Karpas-422 (cell line): ENCODE results near the gene PCDHA3. TPM values are rescaled to one million over a fixed set of nuclear protein-coding genes. Genes with fewer than 3 reads are reported as not detected.
A peak's percentile ranks its signal among the peaks of the same experiment; 100 is the strongest.
"Not testable (repeated sequence)": the region's sequence is repeated elsewhere in the genome, so short reads cannot be mapped to it uniquely, and the experiment has no call there.

Experiments used
- DNase-seq: peaks from one replicate; pipeline ENCODE4 v3.0.0-alpha.2; 2015
- H2AFZ ChIP-seq: fragments of 200-600 bp; sonication (generic); 2 replicates; pipeline ENCODE4 v1.6.1; 2014; ENCODE audit warnings: antibody characterized with exemption, low read length, mixed read lengths
- H3K27ac ChIP-seq: fragments of 200-600 bp; sonication (generic); 2 replicates; pipeline ENCODE4 v1.5.1; 2014; ENCODE audit warnings: mild to moderate bottlenecking, low read length, moderate library complexity
- H3K27me3 ChIP-seq: fragments of 200-600 bp; sonication (generic); 2 replicates; pipeline ENCODE4 v1.6.1; 2014; ENCODE audit warnings: low read length, mixed read lengths
- H3K36me3 ChIP-seq: fragments of 200-600 bp; sonication (generic); 2 replicates; pipeline ENCODE4 v1.6.1; 2014; ENCODE audit warnings: low read length, mixed read lengths; ENCODE audit not compliant: insufficient read depth
- H3K4me1 ChIP-seq: fragments of 200-600 bp; sonication (generic); 2 replicates; pipeline ENCODE4 v1.6.1; 2014; ENCODE audit warnings: mild to moderate bottlenecking, low read length, mixed read lengths
- H3K4me2 ChIP-seq: fragments of 200-600 bp; sonication (generic); 2 replicates; pipeline ENCODE4 v1.6.1; 2014; ENCODE audit warnings: low read length, low read depth, mild to moderate bottlenecking; ENCODE audit not compliant: poor library complexity, severe bottlenecking
- H3K4me3 ChIP-seq: fragments of 200-600 bp; sonication (generic); 2 replicates; pipeline ENCODE4 v1.5.1; 2014; ENCODE audit warnings: mild to moderate bottlenecking, antibody characterized with exemption, low read length, mixed read lengths
- H3K79me2 ChIP-seq: fragments of 200-600 bp; sonication (generic); 2 replicates; pipeline ENCODE4 v1.6.1; 2014; ENCODE audit warnings: mild to moderate bottlenecking, low read length, mixed read lengths
- H3K9ac ChIP-seq: fragments of 200-600 bp; sonication (generic); 2 replicates; pipeline ENCODE4 v1.6.0; 2014; ENCODE audit warnings: low read length
- H3K9me2 ChIP-seq: fragments of 200-600 bp; sonication (generic), shearing (Covaris generic); replicated peaks from 2 replicates; pipeline ENCODE4 v1.6.0; 2014; ENCODE audit warnings: mild to moderate bottlenecking, low read length, moderate library complexity; ENCODE audit not compliant: insufficient read depth
- H3K9me3 ChIP-seq: fragments of 300-700, 200-600 bp; sonication (generic); 2 replicates; pipeline ENCODE4 v1.6.1; 2014; ENCODE audit warnings: low read length, mixed read lengths
- H4K20me1 ChIP-seq: fragments of 200-600 bp; sonication (generic); 2 replicates; pipeline ENCODE4 v1.6.1; 2014; ENCODE audit warnings: mild to moderate bottlenecking, antibody characterized with exemption, low read length, low read depth; ENCODE audit not compliant: insufficient read depth
- total RNA-seq: library from RNA; depleted of rRNA; stranded (reverse); fragments of >200 nt; shearing (Covaris generic); gene quantifications from 2 replicates; pipeline ENCODE4 v1.2.3, GENCODE V29; 2014; ENCODE audit warnings: low replicate concordance

The PCDHA3 gene
- total RNA-seq, 1 experiment from 2014 or later, result not detected

- not testable (repeated sequence) for H3K27me3 ChIP-seq, H3K4me3 ChIP-seq, H4K20me1 ChIP-seq, H3K9me2 ChIP-seq, H3K4me1 ChIP-seq, DNase-seq, H3K27ac ChIP-seq, H3K79me2 ChIP-seq, H3K36me3 ChIP-seq, H2AFZ ChIP-seq, H3K4me2 ChIP-seq, H3K9ac ChIP-seq, H3K9me3 ChIP-seq
Observed at GRCh38 chr5:140787849-140788504, 12.9 kb upstream of the PCDHA3 start.

DNA sequence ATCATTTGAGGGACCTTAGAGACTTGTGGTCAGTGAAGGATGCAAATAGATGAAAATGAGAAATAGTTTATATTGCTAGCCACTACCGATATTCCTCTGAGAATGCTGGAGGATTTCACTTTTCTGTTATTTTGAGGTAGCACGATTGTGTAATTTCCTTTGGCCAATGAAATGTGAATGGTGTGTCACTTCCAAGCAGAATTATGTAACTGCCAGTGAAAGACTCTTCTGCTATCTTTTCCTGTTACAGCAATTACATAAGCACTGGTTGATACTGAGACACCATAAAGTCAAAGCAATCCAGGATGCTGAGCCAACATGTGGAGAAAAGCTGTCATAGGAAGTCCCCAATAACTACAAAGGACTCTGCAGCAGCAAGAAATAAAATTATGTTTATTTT, 9.8 kb upstream of the PCDHA3 start:
- Histone ChIP-seq H3K4me1 (no peaks in the 10 kb centered on the region), H3K79me2 (no peaks in the 10 kb centered on the region), H3K9me2 (no peaks in the 10 kb centered on the region), H3K36me3 (no peaks in the 10 kb centered on the region), H3K4me3 (no peak overlapping the region), H3K9me3 (peaks cover 4% of the 10 kb centered on the region; the same call in 1 of the 2 replicates), H4K20me1 (no peaks in the 10 kb centered on the region), H3K27ac (no peak overlapping the region), H3K27me3 (no peaks in the 10 kb centered on the region), H3K9ac (no peak overlapping the region), H2AFZ (no peak overlapping the region), H3K4me2 (no peak overlapping the region)
- no peak for DNase-seq

- no peaks in the 10 kb centered on the region for H4K20me1 ChIP-seq
- H3K9me2 ChIP-seq, result no peaks in the 10 kb centered on the region
- H3K27ac ChIP-seq, result no peak within 1 kb of the TSS
- H2AFZ ChIP-seq, result no peak within 1 kb of the TSS
- no peaks in the 10 kb centered on the region for H3K4me1 ChIP-seq
- H3K4me3 ChIP-seq, result no peak within 1 kb of the TSS
- H3K27me3 ChIP-seq, result no peaks in the 10 kb centered on the region
- H3K9me3 ChIP-seq, result no peaks in the 10 kb centered on the region
- no peaks in the 10 kb centered on the region for H3K79me2 ChIP-seq
- DNase-seq, result peak; percentile 50
- no peak within 1 kb of the TSS for H3K9ac ChIP-seq
- H3K36me3 ChIP-seq, result no peaks in the 10 kb centered on the region
- no peak within 1 kb of the TSS for H3K4me2 ChIP-seq
Observed at GRCh38 chr5:140794595-140795258, 6.1 kb upstream of the PCDHA3 start, which contains the start of gene PCDHA2. Gene PCDHA2, plus strand, starts transcription at chr5:140794852.

DNA sequence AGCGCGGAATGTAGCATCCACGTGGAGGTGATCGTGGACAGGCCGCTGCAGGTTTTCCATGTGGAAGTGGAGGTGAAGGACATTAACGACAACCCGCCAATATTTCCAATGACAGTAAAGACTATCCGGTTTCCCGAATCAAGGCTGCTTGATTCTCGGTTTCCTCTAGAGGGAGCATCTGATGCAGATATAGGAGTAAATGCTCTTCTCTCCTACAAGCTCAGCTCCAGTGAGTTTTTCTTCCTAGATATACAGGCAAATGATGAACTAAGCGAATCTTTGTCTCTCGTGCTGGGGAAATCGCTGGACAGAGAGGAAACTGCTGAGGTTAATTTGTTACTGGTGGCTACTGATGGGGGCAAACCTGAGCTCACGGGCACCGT, 5.6 kb upstream of the PCDHA3 start:
- Histone ChIP-seq H3K4me2 (no peak overlapping the region), H3K9me3 (no peaks in the 10 kb centered on the region), H3K4me1 (no peaks in the 10 kb centered on the region), H3K27ac (no peak overlapping the region), H3K79me2 (no peaks in the 10 kb centered on the region), H3K36me3 (no peaks in the 10 kb centered on the region), H4K20me1 (no peaks in the 10 kb centered on the region), H2AFZ (no peak overlapping the region), H3K27me3 (no peaks in the 10 kb centered on the region), H3K4me3 (no peak overlapping the region), H3K9me2 (no peaks in the 10 kb centered on the region), H3K9ac (no peak overlapping the region)
- DNase-seq, result no peak

- not testable (repeated sequence) for H2AFZ ChIP-seq, H3K36me3 ChIP-seq, H3K9me2 ChIP-seq, H3K27ac ChIP-seq, H3K4me3 ChIP-seq, H4K20me1 ChIP-seq, H3K4me1 ChIP-seq, H3K9me3 ChIP-seq, H3K79me2 ChIP-seq, H3K4me2 ChIP-seq, H3K9ac ChIP-seq, DNase-seq, H3K27me3 ChIP-seq
Observed at GRCh38 chr5:140796072-140796717, 4.7 kb upstream of the PCDHA3 start.

DNA sequence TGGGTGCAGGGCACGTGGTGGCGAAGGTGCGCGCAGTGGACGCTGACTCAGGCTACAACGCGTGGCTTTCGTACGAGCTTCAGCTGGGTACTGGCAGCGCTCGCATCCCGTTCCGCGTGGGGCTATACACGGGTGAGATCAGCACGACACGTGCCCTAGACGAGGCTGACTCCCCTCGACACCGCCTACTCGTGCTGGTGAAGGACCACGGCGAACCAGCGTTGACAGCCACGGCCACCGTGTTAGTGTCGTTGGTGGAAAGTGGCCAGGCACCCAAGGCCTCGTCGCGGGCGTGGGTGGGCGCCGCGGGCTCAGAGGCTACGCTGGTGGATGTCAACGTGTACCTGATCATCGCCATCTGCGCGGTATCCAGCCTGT, 4.2 kb upstream of the PCDHA3 start:
- H3K9me2 ChIP-seq, result no peaks in the 10 kb centered on the region
- H2AFZ ChIP-seq, result no peak overlapping the region
- H3K9ac ChIP-seq, result no peak overlapping the region
- H3K9me3 ChIP-seq, result no peaks in the 10 kb centered on the region
- no peak overlapping the region for H3K4me2 ChIP-seq
- H3K4me1 ChIP-seq, result no peaks in the 10 kb centered on the region
- H3K4me3 ChIP-seq, result no peak overlapping the region
- H3K27ac ChIP-seq, result no peak overlapping the region
- no peaks in the 10 kb centered on the region for H3K36me3 ChIP-seq
- H3K27me3 ChIP-seq, result no peaks in the 10 kb centered on the region
- no peak for DNase-seq
- H4K20me1 ChIP-seq, result no peaks in the 10 kb centered on the region
- no peaks in the 10 kb centered on the region for H3K79me2 ChIP-seq

DNA sequence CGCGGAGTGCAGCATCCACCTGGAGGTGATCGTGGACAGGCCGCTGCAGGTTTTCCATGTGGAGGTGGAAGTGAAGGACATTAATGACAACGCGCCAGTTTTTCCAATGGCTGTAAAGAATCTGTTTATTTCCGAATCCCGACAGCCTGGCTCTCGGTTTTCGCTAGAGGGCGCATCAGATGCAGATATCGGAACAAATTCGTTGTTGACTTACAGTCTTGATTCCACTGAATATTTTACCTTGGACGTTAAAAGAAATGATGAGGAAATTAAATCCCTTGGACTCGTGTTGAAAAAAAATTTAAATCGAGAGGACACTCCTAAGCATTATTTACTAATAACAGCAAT, 611 bp downstream of the PCDHA3 start:
- Histone ChIP-seq H3K4me2 (no peak overlapping the region), H3K9me3 (no peaks in the 10 kb centered on the region), H3K9ac (no peak overlapping the region), H3K4me1 (no peaks in the 10 kb centered on the region), H4K20me1 (no peaks in the 10 kb centered on the region), H2AFZ (no peak overlapping the region), H3K27me3 (no peaks in the 10 kb centered on the region), H3K36me3 (no peaks in the 10 kb centered on the region), H3K79me2 (no peaks in the 10 kb centered on the region), H3K4me3 (no peak overlapping the region), H3K9me2 (no peaks in the 10 kb centered on the region), H3K27ac (no peak overlapping the region)
- no peak for DNase-seq

DNA sequence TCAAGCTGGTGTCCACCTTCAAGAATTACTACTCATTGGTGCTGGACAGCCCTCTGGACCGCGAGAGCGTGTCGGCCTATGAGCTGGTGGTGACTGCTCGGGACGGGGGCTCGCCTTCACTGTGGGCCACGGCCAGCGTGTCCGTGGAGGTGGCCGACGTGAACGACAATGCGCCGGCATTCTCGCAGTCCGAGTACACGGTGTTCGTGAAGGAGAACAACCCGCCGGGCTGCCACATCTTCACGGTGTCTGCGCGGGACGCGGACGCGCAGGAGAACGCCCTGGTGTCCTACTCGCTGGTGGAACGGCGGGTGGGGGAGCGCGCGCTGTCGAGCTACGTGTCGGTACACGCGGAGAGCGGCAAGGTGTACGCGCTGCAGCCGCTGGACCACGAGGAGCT, 1.5 kb downstream of the PCDHA3 start:
- H3K27ac ChIP-seq, H3K27me3 ChIP-seq, DNase-seq, H3K9me2 ChIP-seq, H4K20me1 ChIP-seq, H3K36me3 ChIP-seq, H2AFZ ChIP-seq, H3K4me1 ChIP-seq, H3K4me3 ChIP-seq, H3K79me2 ChIP-seq, H3K9me3 ChIP-seq, H3K4me2 ChIP-seq, H3K9ac ChIP-seq: not testable (repeated sequence)
